Stimulated activated naive CD8-positive, alpha-beta T cell treated with anti-CD3 and anti-CD28 coated beads, Interleukin-15, Interleukin-2, amounts not matched to agents 100 U/mL and 50 U/mL, for 24 hours (primary cell): Measurements from ENCODE around the gene ITPKC.

ENCODE experiments used
- ATAC-seq: fragments of 150-1000 bp; cut with Tn5 transposase; one replicate; pipeline ENCODE4 v1.10.0; 2021
- DNase-seq: peaks from one replicate; pipeline ENCODE4 v3.0.0; 2021

The ITPKC gene

DNA sequence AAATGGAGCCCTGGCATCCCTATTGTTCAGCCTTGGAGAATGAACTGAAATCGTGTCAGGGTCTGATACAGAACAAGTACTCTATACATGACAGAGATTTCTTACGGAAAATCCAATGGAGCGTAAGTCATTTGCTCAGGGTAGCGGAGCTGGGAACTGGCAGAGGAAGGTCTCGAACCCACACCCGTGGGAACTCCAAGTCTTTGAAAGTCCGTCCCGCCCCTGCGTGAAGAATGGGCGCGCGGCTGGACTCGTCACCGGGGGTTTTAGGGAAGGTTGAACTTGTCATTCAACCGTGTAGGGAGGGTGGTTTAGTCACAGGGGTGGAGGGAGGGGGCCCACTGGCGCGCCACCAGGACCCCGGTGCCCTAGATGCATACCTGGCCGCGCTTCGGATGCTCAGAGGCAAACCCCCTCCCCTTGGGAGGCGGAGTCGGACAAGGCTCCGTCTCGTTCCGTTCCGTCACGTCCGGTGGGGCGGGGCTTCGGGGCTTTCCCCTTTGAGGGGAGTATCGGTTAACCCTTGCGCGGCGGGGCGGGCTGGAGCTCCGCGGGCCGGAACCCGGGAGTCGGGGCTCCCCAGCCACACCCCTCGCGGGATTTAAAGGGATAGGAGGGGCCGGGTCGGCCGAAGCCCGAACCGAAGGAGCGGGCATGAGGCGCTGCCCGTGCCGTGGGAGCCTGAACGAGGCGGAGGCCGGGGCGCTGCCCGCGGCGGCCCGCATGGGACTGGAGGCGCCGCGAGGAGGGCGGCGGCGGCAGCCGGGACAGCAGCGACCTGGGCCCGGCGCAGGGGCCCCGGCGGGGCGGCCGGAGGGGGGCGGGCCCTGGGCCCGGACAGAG, at the start of gene ITPKC, which contains the start of gene COQ8B:
TSS of gene ITPKC (plus strand) at position 631 of the 843 bp plus-strand sequence. CDS start at position 655, 24 bp downstream.
TSS of gene COQ8B (minus strand) at position 405 of the 843 bp plus-strand sequence. CDS start 2,254 bp downstream, outside the sequence.
- ATAC-seq (peak; percentile 79), DNase-seq (peak; percentile 100)

- ATAC-seq (no peak), DNase-seq (no peak)
Measured at GRCh38 chr19:40667602-40668001, 49.3 kb upstream of the ITPKC start.

DNA sequence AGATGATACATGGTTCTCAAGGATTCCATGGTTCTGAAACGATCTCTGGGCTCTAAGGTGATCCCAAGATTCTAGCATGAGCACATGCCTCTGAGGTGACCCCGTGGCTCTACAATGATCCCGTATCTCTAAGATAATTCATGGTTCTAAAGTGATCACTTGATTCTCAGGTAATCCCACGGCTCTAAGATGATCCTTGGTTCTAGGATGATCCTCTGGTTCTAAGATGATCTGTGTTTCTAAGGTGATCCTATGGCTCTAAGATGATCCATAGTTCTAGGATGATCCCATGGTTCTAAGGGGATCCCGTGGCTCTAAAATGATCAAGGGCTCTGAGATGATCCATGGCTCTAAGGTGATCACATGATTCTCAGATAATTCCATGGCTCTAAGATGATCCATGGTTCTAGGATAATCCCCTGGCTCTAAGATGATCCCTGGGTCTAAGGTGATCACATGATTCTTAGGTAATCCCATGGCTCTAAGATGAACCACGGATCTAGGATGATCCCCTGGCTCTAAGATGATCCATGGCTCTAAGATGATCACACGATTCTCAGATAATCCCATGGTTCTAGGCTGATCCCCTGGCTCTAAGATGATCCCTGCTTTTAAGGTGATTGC, 47.8 kb upstream of the ITPKC start:
- ATAC-seq = no peak
- no peak for DNase-seq

GRCh38 chr19:40671404-40671803, 45.5 kb upstream of the ITPKC start:
- DNase-seq (no peak), ATAC-seq (no peak)

GRCh38 chr19:40672038-40672437, 44.9 kb upstream of the ITPKC start:
- ATAC-seq (no peak), DNase-seq (no peak)

DNA sequence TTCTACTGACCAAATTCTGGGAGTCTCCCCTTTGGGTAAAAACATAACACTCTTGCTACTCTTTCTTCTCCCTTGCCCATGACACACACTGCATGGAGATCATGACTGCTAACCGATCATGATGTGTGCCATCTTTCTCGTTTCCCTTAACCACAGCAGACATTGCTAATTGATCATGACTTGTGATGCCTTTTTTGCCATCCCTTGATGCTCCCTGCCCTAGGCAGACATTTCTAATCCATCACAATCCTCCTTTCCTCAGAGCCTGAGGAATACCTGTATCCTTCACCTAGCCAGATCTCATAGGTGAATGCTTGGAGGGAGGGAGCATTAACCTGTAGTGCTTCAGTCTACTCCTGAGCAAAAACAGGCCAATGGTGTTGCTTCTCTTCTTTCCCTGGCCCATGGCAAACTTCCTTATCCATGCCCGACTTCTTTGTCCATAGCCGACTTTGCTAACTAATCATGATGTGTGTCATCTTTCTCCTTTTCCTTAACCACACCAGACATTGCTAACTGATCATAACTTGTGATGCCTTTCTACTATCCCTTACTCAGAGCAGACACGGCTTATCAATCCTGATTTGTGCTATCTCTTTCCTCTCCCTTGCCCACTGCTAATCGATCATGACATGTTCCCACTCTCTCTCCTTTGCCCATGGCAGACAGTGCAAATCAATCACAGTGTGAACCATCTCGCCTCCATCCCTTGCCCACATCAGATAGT, 44.2 kb upstream of the ITPKC start:
- DNase-seq = no peak
- ATAC-seq = no peak

- no peak for ATAC-seq
Measured at GRCh38 chr19:40673397-40673796, 43.5 kb upstream of the ITPKC start.

GRCh38 chr19:40674291-40674690, 42.6 kb upstream of the ITPKC start:
- no peak for ATAC-seq

More at GRCh38 chr19:40673397-40673796, 43.5 kb upstream of the ITPKC start:
- DNase-seq = no peak

GRCh38 chr19:40677156-40677555, 39.8 kb upstream of the ITPKC start:
- no peak for DNase-seq
- no peak for ATAC-seq

More at GRCh38 chr19:40674291-40674690, 42.6 kb upstream of the ITPKC start:
- DNase-seq = no peak

- no peak for ATAC-seq
- DNase-seq = no peak
Measured at GRCh38 chr19:40681039-40681438, 35.9 kb upstream of the ITPKC start.

DNA sequence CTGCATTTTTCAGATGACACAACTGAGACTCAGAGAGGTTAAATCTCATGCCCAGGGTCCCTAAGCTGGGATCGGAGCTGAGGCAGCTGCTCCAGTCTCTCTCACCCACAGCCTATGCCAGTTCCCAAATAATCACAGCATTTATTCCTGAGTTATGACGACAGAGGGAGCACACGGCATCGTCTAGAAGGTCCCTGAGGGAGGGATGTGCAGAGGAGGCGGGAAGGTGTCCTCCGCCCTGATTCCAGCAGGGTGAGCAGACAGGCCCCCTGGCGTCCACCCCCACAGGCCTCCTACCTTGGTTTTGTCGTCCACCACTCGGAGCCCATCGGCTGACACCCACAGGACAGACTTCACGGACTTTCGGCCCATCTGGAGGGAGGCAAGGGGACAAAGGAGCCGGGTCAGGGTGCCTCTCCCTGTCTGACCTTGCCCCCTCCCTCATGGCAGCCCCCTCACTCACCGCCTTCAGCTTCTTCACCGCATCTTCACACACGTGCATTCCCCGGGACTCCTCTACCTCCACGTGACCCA, 34.4 kb upstream of the ITPKC start:
- DNase-seq (no peak), ATAC-seq (no peak)

DNA sequence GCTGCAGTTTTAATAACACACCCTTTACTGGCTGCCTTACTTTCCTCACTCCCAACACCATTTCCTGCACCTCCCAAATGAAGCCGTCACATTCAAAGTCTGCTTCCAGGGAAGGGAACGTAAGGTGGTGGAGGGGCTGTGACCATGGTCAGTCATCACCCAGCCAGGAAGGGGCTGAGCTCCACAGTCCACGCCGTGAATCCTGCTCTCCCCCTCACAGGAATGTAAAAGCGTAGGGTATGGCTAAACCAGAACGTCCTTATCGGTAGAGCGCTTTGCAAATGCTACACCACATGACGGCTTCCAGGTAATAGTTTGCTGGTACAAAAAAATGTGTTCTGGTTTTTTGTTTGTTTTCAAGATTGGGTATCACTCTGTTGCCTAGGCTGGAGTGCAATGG, 33.5 kb upstream of the ITPKC start:
- ATAC-seq (no peak), DNase-seq (no peak)

DNA sequence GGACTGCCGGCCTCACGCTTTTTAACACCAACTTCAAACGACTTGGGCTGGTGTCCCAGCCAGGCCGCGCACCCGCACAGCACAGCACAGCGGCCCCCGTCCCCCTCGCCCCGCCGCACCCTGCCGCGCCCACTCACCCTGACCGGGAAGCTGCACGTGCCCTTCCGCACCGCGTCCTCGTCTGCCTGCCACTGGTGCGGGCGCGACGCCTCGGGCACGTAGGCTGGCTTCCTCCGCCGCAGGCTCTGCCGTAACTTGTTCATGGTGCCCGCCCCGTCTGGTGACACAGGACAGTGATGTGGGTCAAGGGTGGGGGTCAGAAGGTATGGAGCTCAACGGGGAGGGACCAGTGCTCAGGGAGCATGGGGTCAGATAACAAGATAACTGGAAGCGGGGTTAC, 32.6 kb upstream of the ITPKC start:
- ATAC-seq (no peak), DNase-seq (no peak)

DNA sequence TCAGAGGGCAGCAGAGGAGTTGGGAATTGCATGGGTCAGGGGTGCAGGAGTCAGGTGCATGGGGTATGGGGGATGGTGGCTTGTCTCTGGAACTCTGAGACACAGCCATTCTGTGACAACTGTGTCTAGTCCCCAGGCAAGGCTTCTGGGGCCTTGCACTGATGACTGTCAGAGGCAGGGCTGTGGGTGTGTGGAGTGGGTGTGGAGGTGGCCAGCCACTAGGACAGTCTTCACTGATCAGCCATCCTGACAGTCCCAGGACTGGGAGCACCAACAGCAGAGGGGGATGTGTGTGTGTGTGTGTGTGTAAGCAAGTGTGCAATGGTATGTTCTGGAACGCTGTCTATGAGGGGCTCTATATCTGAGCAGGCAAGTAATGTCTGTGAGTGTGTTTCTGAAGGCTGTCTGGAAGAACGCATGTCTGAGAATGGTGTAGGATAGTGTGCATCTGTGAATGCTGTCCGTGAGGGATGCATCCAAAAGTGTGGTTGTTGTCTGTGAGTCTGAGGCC, 31.8 kb upstream of the ITPKC start:
- ATAC-seq (no peak), DNase-seq (no peak)

GRCh38 chr19:40685563-40685962, 31.3 kb upstream of the ITPKC start:
- DNase-seq = no peak
- no peak for ATAC-seq

GRCh38 chr19:40686882-40687524, 29.9 kb upstream of the ITPKC start:
- DNase-seq = no peak
- ATAC-seq = no peak

- DNase-seq (no peak), ATAC-seq (no peak)
Measured at GRCh38 chr19:40687525-40688016, 29.3 kb upstream of the ITPKC start.

DNA sequence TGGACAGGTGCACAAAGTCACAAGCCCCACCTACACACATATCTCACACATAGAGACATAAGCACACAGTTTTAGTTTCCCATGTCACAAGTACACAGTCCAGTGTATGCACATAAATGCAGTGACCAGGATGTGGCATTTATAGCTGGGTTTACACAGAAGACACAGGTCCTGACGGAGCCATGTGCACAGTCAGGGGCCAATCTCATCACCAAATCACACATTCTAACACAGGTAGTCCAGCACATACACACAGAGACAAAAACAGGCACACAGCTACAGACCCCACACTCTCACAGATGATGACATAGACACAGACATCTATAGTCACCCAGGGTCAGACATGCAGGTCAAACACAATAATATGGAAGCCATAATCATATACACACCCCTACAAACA, 28.6 kb upstream of the ITPKC start:
- no peak for ATAC-seq
- no peak for DNase-seq

- no peak for DNase-seq
- ATAC-seq = no peak
Measured at GRCh38 chr19:40688987-40689338, 27.9 kb upstream of the ITPKC start.

DNA sequence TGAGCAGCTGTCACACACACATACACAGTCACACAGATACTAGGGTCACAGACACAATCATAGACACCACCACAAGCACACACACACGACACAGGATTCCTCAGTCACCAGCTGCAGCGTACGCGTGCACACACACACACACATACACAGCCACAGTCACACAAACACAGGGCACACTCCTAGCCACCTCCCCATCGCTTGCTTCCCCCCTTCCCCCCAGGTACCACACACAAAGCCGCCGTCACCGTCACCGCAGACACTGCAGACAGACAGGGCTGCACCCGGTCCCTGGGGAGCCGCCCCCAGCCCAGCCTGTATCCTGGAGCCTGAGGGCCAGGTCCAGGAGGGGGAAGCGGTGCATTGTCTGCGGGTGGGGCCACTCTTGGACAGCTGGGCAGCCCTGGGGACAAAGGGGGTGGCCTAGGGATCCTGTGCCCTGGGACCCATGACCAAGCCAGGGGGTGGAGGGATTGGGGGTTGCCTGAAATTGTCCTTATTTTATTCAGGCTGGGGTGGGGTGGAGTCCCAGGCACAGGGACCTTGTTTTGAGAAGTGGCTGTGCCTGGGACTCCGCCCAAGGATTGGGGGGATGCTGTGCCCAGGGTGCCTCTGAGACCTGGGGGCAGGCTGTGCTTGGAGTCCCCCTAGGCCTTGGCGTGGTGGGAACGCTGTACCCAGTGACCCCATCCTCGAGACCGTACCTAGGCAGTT, 27.4 kb upstream of the ITPKC start:
- DNase-seq (peak; percentile 46), ATAC-seq (no peak)
